HepG2 (cell line): ENCODE results near the gene RABGGTA. TPM values are rescaled to one million over a fixed set of nuclear protein-coding genes. Genes with fewer than 3 reads are reported as not detected.

Experiments
- CENPX ChIP-seq: sonication (generic); formaldehyde crosslinking; IDR thresholded peaks from 2 replicates; pipeline ENCODE4 v1.9.0; 2021; ENCODE audit warnings: mild to moderate bottlenecking, missing genetic modification reagents, moderate library complexity
- CREB1 ChIP-seq, 2 experiments: fragments of 450-650 bp in 1 of 2; IDR thresholded peaks; 2 replicates each; pipeline ENCODE4 v1.6.1; 2016 to 2017; ENCODE audit warnings: control low read depth in 1 of 2, mild to moderate bottlenecking in 1 of 2, missing compliant biosample characterization in 1 of 2, missing genetic modification characterization in 1 of 2
- HES4 ChIP-seq: sonication (generic); formaldehyde crosslinking; IDR thresholded peaks from 2 replicates; pipeline ENCODE4 v1.9.0; 2021; ENCODE audit warnings: mild to moderate bottlenecking, missing genetic modification reagents, borderline replicate concordance
- HMGXB4 ChIP-seq, 2 experiments: sonication (generic) in 1 of 2; formaldehyde crosslinking in 1 of 2; IDR thresholded peaks; 2 replicates each; pipeline versions ENCODE4 v1.4.0 to v1.6.1; 2018 to 2020; ENCODE audit warnings: missing genetic modification reagents in 2 of 2, borderline replicate concordance in 1 of 2, low read depth in 1 of 2, mild to moderate bottlenecking in 1 of 2, missing biosample characterization in 1 of 2
- KMT2A ChIP-seq: sonication (generic); formaldehyde crosslinking; IDR thresholded peaks from 2 replicates; pipeline ENCODE4 v1.4.0; 2020; ENCODE audit warnings: missing genetic modification reagents
- MIER3 ChIP-seq: IDR thresholded peaks from 2 replicates; pipeline ENCODE4 v1.6.1; 2016; ENCODE audit warnings: missing compliant biosample characterization, borderline replicate concordance
- MIXL1 ChIP-seq: IDR thresholded peaks from 2 replicates; pipeline ENCODE4 v1.6.1; 2016
- MXD3 ChIP-seq: IDR thresholded peaks from 2 replicates; pipeline ENCODE4 v1.6.1; 2016; ENCODE audit warnings: mild to moderate bottlenecking, missing biosample characterization, missing genetic modification reagents
- POGZ ChIP-seq: sonication (generic); formaldehyde crosslinking; IDR thresholded peaks from 2 replicates; pipeline ENCODE4 v1.4.0; 2020; ENCODE audit warnings: mild to moderate bottlenecking, missing genetic modification reagents
- RELA ChIP-seq: sonication (generic); formaldehyde crosslinking; IDR thresholded peaks from 2 replicates; pipeline ENCODE4 v1.4.0; 2020; ENCODE audit warnings: missing genetic modification reagents
- SAP130 ChIP-seq: IDR thresholded peaks from 2 replicates; pipeline ENCODE4 v1.6.1; 2016; ENCODE audit warnings: low read depth
- SMAD3 ChIP-seq: sonication (generic); formaldehyde crosslinking; IDR thresholded peaks from 2 replicates; pipeline ENCODE4 v1.4.0; 2020; ENCODE audit warnings: missing genetic modification reagents
- SNRNP70 ChIP-seq: fragments of 200-400 bp; formaldehyde crosslinking; IDR thresholded peaks from 2 replicates; pipeline ENCODE4 v1.6.1; 2017; ENCODE audit warnings: mild to moderate bottlenecking, low read depth, low read length, moderate library complexity
- TEAD2 ChIP-seq: sonication (generic); formaldehyde crosslinking; IDR thresholded peaks from 2 replicates; pipeline ENCODE4 v1.9.0; 2021; ENCODE audit warnings: missing genetic modification reagents
- YY1 ChIP-seq: IDR thresholded peaks from 2 replicates; pipeline ENCODE4 v1.6.1; 2011; ENCODE audit warnings: low read length, low read depth, moderate library complexity, mild to moderate bottlenecking; ENCODE audit not compliant: insufficient read depth, insufficient replicate concordance
- ZBTB37 ChIP-seq: sonication (generic); formaldehyde crosslinking; IDR thresholded peaks from 2 replicates; pipeline ENCODE4 v1.4.0; 2020; ENCODE audit warnings: mild to moderate bottlenecking, missing genetic modification reagents
- ZFX ChIP-seq: sonication (generic); formaldehyde crosslinking; IDR thresholded peaks from 2 replicates; pipeline ENCODE4 v1.4.0; 2020; ENCODE audit warnings: mild to moderate bottlenecking, low read depth, missing genetic modification reagents, moderate library complexity
- ZNF484 ChIP-seq: sonication (generic); formaldehyde crosslinking; IDR thresholded peaks from 2 replicates; pipeline ENCODE4 v1.5.1; 2020; ENCODE audit warnings: mild to moderate bottlenecking, low read depth, missing genetic modification reagents, borderline replicate concordance
- ZNF543 ChIP-seq: sonication (generic); formaldehyde crosslinking; IDR thresholded peaks from 2 replicates; pipeline ENCODE4 v1.4.0; 2020; ENCODE audit warnings: mild to moderate bottlenecking, missing genetic modification reagents
- ZNF660 ChIP-seq: sonication (generic); formaldehyde crosslinking; IDR thresholded peaks from 2 replicates; pipeline ENCODE4 v1.5.1; 2020; ENCODE audit warnings: mild to moderate bottlenecking, low read depth, missing genetic modification reagents, borderline replicate concordance
- ZNF768 ChIP-seq: sonication (generic); formaldehyde crosslinking; IDR thresholded peaks from 2 replicates; pipeline ENCODE4 v1.4.0; 2020; ENCODE audit warnings: missing genetic modification reagents
- ZNF891 ChIP-seq: sonication (generic); formaldehyde crosslinking; IDR thresholded peaks from 2 replicates; pipeline ENCODE4 v1.5.0; 2020; ENCODE audit warnings: mild to moderate bottlenecking, missing genetic modification reagents
- polyA plus RNA-seq, 8 experiments: library from polyadenylated mRNA; depleted of rRNA in 3 of 8; stranded (reverse) in 7 of 8; unstranded in 1 of 8; fragments of >200 nt; fragmentation: Illumina TruSeq in 4 of 8; extraction: Trizol in 4 of 8; gene quantifications; 2 replicates each; pipeline versions ENCODE4 v1.2.1 to v1.2.3, GENCODE V29; 2011 to 2016; ENCODE audit warnings: low read depth in 4 of 8, missing spikeins in 1 of 8, mixed read lengths in 1 of 8; ENCODE audit not compliant: insufficient read depth in 1 of 8
- total RNA-seq, 5 experiments: library from RNA; depleted of rRNA; stranded (reverse); fragments of >200 nt; fragmentation: Illumina TruSeq; extraction: Trizol; gene quantifications; 2 replicates each; pipeline ENCODE4 v1.2.3, GENCODE V29; 2016; ENCODE audit warnings: low read depth in 1 of 5
- TF ChIP-seq, protein P1 (sequence below): sonication (generic); formaldehyde crosslinking; IDR thresholded peaks from 2 replicates; pipeline ENCODE4 v1.8.0; 2022; ENCODE audit warnings: missing genetic modification reagents, low read depth, mild to moderate bottlenecking, borderline replicate concordance
- TF ChIP-seq, protein P2 (sequence below): fragments of 450-650 bp; IDR thresholded peaks from 2 replicates; pipeline ENCODE4 v1.6.1; 2016

Gene RABGGTA
- total and polyA plus RNA-seq, 2 of the 13 experiments (the other 11 are each of a cell fraction or from before 2014, with no cell fraction given), result 57.9 to 90.8 TPM

DNA sequence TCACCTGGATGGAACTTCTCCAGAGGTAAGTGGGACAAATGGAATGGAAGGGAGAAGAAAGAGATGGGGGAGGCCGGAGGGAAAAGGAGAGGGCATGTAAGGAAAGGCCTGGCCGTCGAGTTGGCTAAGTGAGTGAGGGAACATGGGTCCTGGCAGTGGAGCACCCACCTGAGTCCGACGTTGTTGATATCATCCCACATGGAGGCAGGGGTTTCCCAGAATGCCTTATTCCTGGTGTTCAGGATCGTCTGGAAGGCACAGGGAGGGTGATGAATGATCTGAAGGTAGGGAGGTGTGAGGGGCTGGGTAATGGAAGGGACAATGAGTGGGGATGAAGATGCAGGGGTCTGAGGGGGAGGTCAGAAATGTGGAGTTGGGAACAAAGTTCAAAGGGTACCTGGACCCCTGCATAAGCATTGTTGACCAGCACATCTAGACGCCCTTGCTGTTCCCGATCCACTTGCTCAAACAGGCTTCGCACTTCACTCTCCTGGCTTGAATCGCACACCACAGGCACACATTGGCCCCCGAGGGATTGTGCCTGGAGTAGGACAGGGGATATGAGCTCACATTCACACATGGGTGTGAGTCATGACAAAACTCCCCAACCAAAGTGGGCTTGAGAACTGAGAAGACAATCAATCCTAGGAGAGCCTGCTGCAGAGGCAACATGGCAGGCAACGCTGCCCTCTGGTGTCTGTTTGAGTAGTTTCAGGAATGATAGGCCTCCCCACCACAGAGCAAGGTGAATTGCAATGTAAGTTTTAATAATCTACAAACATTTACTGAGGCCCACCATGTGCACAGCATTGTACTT lies 25.2 kb upstream of the RABGGTA start (continued):
- TF ChIP-seq SMAD3 (CRISPR knock-in tag) (0 out of 2 replicates have a peak, but pooled peaks have one; percentile 27), KMT2A (CRISPR knock-in tag) (no peak; the same call in 1 of the 2 replicates), SNRNP70 (no peak), SAP130 (CRISPR knock-in tag) (peak; percentile 67), MIXL1 (CRISPR knock-in tag) (0 out of 2 replicates have a peak, but pooled peaks have one; percentile 54), ZFX (CRISPR knock-in tag) (peak; percentile 81), CENPX (CRISPR knock-in tag) (no peak), HMGXB4 (CRISPR knock-in tag; IDR thresholded peaks at IDR 0.05; ENCODE audit: borderline replicate concordance in 1 of 2, low read depth in 1 of 2) (peak; percentile 68 to 90), MIER3 (CRISPR knock-in tag) (peak; percentile 76; the same call in 1 of the 2 replicates), ZNF891 (no peak), ZNF768 (CRISPR knock-in tag) (peak; percentile 80; the same call in 1 of the 2 replicates), HES4 (no peak; the same call in 1 of the 2 replicates), YY1 (peak; percentile 55), CREB1 (IDR thresholded peaks at IDR 0.05) (peak; percentile 22; the same call in 1 of the 2 replicates), CREB1 (CRISPR knock-in tag; IDR thresholded peaks at IDR 0.05) (no peak), POGZ (CRISPR knock-in tag) (no peak), TEAD2 (CRISPR knock-in tag) (0 out of 2 replicates have a peak, but pooled peaks have one; percentile 14), ZBTB37 (CRISPR knock-in tag) (no peak), ZNF543 (CRISPR knock-in tag) (no peak; the same call in 1 of the 2 replicates), RELA (peak; percentile 22; the same call in 1 of the 2 replicates), ZNF484 (CRISPR knock-in tag) (no peak), MXD3 (CRISPR knock-in tag) (0 out of 2 replicates have a peak, but pooled peaks have one; percentile 55), ZNF660 (no peak)
- TF ChIP-seq, protein P1, sequence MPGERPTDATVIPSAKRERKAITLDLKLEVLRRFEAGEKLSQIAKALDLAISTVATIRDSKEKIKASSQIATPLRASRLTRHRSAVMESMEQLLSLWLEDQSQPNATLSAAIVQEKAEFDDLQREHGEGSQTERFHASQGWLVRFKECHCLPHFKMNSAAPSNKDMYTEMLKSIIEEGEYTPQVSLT (CRISPR knock-in tag), result no peak
- TF ChIP-seq, protein P2, sequence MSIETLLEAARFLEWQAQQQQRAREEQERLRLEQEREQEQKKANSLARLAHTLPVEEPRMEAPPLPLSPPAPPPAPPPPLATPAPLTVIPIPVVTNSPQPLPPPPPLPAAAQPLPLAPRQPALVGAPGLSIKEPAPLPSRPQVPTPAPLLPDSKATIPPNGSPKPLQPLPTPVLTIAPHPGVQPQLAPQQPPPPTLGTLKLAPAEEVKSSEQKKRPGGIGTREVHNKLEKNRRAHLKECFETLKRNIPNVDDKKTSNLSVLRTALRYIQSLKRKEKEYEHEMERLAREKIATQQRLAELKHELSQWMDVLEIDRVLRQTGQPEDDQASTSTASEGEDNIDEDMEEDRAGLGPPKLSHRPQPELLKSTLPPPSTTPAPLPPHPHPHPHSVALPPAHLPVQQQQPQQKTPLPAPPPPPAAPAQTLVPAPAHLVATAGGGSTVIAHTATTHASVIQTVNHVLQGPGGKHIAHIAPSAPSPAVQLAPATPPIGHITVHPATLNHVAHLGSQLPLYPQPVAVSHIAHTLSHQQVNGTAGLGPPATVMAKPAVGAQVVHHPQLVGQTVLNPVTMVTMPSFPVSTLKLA, result no peak
